ENCODE data around the gene SLF2. TPM values are rescaled to one million over a fixed set of nuclear protein-coding genes. Genes with fewer than 3 reads are reported as not detected.

SLF2 gene
- total RNA-seq, 1 donor: 39.1 TPM

- peak; percentile 100 for DNase-seq (ENCODE audit: insufficient read length, low spot score, missing footprints)
- peaks cover 59% of the 10 kb centered on the region for H3K79me2 ChIP-seq (ENCODE audit: insufficient read depth, low read length)
Measured at GRCh38 chr10:101000915-101001658, 88.3 kb downstream of the SLF2 start.

DNA sequence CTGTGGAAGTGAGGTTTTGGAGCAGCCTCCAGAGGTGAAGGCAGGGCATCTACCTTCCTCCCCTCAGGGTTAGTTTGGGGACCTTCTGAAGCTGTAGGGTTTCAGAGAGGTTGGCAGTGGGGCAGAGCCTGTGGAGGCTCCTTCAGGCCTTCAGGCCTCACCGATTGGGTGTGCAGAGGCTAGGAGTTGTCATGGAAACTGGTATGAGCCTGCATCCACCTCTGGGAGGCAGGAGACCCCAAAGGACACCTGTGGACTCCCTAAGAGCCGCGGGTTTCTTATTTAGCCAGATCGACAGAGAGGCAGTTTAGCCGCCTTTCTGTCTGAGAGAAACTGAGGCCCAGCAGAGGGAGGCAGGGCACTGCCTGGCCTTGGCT, 88.9 kb downstream of the SLF2 start:
- Histone ChIP-seq H4K20me1 (ENCODE audit: insufficient read depth, low read length) (peaks cover 39% of the 10 kb centered on the region), H2AFZ (ENCODE audit: low read length) (no peak overlapping the region), H3K4me2 (ENCODE audit: insufficient read depth, low read length) (peak overlapping the region; percentile 80), H3K4me3 (ENCODE audit: insufficient read depth, low read length) (peak overlapping the region; percentile 88), H3K4me1 (ENCODE audit: insufficient read depth, low read length) (peaks cover 34% of the 10 kb centered on the region), H3K36me3 (ENCODE audit: insufficient read depth, low read length) (peaks cover 38% of the 10 kb centered on the region), H3K27ac (ENCODE audit: low read depth, low read length) (peak overlapping the region; percentile 93), H3K9me3 (ENCODE audit: low read depth, low read length) (no peaks in the 10 kb centered on the region), H3K27me3 (ENCODE audit: insufficient read depth, low read length) (no peaks in the 10 kb centered on the region), H3K79me2 (ENCODE audit: insufficient read depth, low read length) (peaks cover 62% of the 10 kb centered on the region)
- TF ChIP-seq, protein P1, sequence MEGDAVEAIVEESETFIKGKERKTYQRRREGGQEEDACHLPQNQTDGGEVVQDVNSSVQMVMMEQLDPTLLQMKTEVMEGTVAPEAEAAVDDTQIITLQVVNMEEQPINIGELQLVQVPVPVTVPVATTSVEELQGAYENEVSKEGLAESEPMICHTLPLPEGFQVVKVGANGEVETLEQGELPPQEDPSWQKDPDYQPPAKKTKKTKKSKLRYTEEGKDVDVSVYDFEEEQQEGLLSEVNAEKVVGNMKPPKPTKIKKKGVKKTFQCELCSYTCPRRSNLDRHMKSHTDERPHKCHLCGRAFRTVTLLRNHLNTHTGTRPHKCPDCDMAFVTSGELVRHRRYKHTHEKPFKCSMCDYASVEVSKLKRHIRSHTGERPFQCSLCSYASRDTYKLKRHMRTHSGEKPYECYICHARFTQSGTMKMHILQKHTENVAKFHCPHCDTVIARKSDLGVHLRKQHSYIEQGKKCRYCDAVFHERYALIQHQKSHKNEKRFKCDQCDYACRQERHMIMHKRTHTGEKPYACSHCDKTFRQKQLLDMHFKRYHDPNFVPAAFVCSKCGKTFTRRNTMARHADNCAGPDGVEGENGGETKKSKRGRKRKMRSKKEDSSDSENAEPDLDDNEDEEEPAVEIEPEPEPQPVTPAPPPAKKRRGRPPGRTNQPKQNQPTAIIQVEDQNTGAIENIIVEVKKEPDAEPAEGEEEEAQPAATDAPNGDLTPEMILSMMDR (IDR thresholded peaks at IDR 0.05; ENCODE audit: extremely low read depth, low read depth, low read length): no peak
- DNase-seq (ENCODE audit: insufficient read length, low spot score, missing footprints): no peak

More at GRCh38 chr10:101000915-101001658, 88.3 kb downstream of the SLF2 start:
- TF ChIP-seq, protein P1 (IDR thresholded peaks at IDR 0.05; ENCODE audit: extremely low read depth, low read depth, low read length): no peak
- Histone ChIP-seq H3K4me1 (ENCODE audit: insufficient read depth, low read length) (peaks cover 38% of the 10 kb centered on the region), H3K4me3 (ENCODE audit: insufficient read depth, low read length) (peak overlapping the region; percentile 88), H3K27ac (ENCODE audit: low read depth, low read length) (peak overlapping the region; percentile 93), H3K27me3 (ENCODE audit: insufficient read depth, low read length) (no peaks in the 10 kb centered on the region), H2AFZ (ENCODE audit: low read length) (no peak overlapping the region), H3K9me3 (ENCODE audit: low read depth, low read length) (no peaks in the 10 kb centered on the region), H3K4me2 (ENCODE audit: insufficient read depth, low read length) (peak overlapping the region; percentile 80), H4K20me1 (ENCODE audit: insufficient read depth, low read length) (peaks cover 37% of the 10 kb centered on the region), H3K36me3 (ENCODE audit: insufficient read depth, low read length) (peaks cover 33% of the 10 kb centered on the region)

- Histone ChIP-seq H3K4me2 (ENCODE audit: insufficient read depth, low read length) (peak overlapping the region; percentile 80), H2AFZ (ENCODE audit: low read length) (no peak overlapping the region), H4K20me1 (ENCODE audit: insufficient read depth, low read length) (peaks cover 45% of the 10 kb centered on the region), H3K36me3 (ENCODE audit: insufficient read depth, low read length) (peaks cover 43% of the 10 kb centered on the region), H3K79me2 (ENCODE audit: insufficient read depth, low read length) (peaks cover 62% of the 10 kb centered on the region), H3K27ac (ENCODE audit: low read depth, low read length) (peak overlapping the region; percentile 93), H3K4me1 (ENCODE audit: insufficient read depth, low read length) (peaks cover 36% of the 10 kb centered on the region), H3K27me3 (ENCODE audit: insufficient read depth, low read length) (no peaks in the 10 kb centered on the region), H3K4me3 (ENCODE audit: insufficient read depth, low read length) (no peak overlapping the region), H3K9me3 (ENCODE audit: low read depth, low read length) (no peaks in the 10 kb centered on the region)
- peak; percentile 83 for DNase-seq (ENCODE audit: insufficient read length, low spot score, missing footprints)
- TF ChIP-seq, protein P1 (IDR thresholded peaks at IDR 0.05; ENCODE audit: extremely low read depth, low read depth, low read length): no peak
Measured at GRCh38 chr10:101002456-101002855, 89.7 kb downstream of the SLF2 start.

DNA sequence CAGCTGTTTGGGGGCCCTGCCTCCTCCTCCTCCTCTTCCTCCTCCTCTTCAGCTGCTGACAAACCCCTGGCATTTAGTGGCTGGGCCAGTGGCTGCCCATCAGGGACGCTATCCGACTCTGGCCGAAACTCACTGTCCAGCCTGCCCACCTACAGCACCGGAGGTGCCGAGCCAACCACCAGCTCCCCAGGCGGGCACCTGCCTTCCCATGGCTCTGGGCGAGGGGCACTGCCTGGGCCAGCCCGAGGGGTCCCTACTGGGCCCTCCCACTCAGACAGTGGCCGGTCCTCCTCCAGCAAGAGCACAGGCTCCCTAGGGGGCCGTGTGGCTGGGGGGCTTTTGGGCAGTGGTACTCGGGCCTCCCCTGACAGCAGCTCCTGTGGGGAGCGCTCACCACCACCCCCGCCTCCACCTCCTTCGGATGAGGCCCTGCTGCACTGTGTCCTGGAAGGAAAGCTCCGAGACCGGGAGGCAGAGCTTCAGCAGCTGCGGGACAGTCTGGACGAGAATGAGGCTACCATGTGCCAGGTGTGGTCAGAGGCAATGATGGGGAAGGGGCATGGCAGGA, 91.0 kb downstream of the SLF2 start:
- Histone ChIP-seq H2AFZ (ENCODE audit: low read length) (no peak overlapping the region), H3K27me3 (ENCODE audit: insufficient read depth, low read length) (no peaks in the 10 kb centered on the region), H3K79me2 (ENCODE audit: insufficient read depth, low read length) (peaks cover 62% of the 10 kb centered on the region), H3K4me1 (ENCODE audit: insufficient read depth, low read length) (peaks cover 34% of the 10 kb centered on the region), H3K27ac (ENCODE audit: low read depth, low read length) (peak overlapping the region; percentile 12), H3K36me3 (ENCODE audit: insufficient read depth, low read length) (peaks cover 43% of the 10 kb centered on the region), H3K4me3 (ENCODE audit: insufficient read depth, low read length) (no peak overlapping the region), H3K9me3 (ENCODE audit: low read depth, low read length) (no peaks in the 10 kb centered on the region), H3K4me2 (ENCODE audit: insufficient read depth, low read length) (no peak overlapping the region), H4K20me1 (ENCODE audit: insufficient read depth, low read length) (peaks cover 45% of the 10 kb centered on the region)
- TF ChIP-seq, protein P1 (IDR thresholded peaks at IDR 0.05; ENCODE audit: extremely low read depth, low read depth, low read length): no peak
- peak; percentile 50 for DNase-seq (ENCODE audit: insufficient read length, low spot score, missing footprints)

Data from osteoblast (primary cell).